ENCODE measurements around the gene VEZT. TPM values are rescaled to one million over a fixed set of nuclear protein-coding genes. Genes with fewer than 3 reads are reported as not detected.
A peak's percentile ranks its signal among the peaks of the same experiment; 100 is the strongest.

Gene VEZT
- total RNA-seq, 1 donor from 2014 or later = 89.6 TPM

DNA sequence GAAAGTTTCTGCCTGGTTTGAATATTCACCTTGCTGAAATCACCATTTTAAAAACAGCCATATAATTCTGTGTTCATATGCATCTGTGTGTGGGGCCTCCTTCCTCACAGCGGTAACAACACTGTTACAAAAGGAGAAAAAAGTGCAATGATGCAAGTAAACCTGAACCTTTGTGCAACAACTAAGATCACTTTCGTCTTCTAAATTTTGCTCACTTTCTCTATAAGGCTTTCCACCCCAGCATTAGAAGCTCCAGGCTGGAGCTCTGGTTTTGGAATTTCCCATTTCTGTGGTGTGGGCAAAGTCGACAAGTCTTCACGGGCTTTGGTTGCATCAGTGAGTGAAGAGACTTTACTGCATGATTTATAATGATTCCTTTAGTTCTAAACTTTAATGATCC, 18.7 kb upstream of the VEZT start:
- DNase-seq (ENCODE audit: low read depth) = no peak

DNA sequence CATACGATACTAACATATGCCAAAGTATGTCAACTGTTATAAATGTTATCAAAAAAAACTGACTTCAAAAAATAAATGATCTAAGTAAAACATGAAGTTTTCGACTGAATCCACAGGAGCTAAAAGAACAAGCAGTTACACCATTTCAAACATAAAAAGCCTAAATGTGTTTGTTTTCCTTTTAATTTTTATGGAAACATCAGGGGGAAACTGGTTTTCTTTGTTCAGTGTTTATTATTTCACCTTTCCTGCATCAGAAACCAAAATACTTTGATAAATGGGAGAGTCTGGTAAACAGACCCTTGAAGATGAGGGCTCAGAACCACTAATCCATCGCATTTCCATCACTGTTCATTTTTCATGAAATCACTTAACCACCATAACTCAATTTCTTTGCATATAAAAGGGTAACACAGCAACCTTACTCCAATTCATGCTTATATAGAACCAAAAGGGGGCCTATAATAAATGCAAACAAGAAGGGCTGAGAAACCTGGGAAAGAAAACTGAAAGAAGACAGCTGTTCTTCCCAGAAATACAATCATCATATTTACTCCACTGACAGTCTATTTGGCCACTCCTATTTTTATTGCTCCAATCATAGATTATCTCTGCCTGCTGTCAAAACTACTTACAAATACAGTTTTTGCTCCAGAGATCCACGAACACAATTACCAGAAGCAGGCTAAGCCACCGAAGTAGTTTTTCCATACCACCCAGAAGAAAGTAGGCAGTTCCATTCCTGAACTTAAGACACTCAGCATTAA, 17.3 kb upstream of the VEZT start:
- DNase-seq (ENCODE audit: low read depth) = no peak

- DNase-seq (ENCODE audit: low read depth) = no peak
Measured at GRCh38 chr12:95201056-95201670, 16.4 kb upstream of the VEZT start.

GRCh38 chr12:95202691-95203486, 14.7 kb upstream of the VEZT start:
- DNase-seq (ENCODE audit: low read depth) = peak; percentile 11

DNA sequence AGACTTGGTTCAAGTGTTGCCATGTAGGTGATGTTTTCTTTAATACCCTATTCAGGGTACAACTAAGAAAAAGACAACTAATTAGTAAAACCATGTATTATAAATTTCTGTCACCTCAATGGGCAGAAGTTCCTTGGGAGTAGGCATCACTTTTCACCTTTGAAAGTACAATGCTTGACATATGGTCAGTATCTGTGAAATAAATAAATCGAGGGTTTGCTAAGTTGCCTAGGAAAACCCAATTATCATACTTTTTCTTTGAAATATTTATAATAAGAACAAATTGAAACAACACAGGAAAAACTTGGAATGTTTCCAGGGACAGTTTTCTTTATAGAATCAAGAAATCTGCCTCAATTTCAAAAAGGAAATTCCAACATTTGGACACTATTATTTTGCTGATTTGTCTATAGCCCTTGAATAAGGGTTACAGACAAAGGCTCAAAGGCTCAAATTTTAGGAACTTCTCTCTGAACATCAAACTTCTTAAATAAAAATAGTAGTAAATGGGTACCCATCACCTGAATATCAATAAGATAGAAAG, 14.0 kb upstream of the VEZT start:
- no peak for DNase-seq (ENCODE audit: low read depth)

DNA sequence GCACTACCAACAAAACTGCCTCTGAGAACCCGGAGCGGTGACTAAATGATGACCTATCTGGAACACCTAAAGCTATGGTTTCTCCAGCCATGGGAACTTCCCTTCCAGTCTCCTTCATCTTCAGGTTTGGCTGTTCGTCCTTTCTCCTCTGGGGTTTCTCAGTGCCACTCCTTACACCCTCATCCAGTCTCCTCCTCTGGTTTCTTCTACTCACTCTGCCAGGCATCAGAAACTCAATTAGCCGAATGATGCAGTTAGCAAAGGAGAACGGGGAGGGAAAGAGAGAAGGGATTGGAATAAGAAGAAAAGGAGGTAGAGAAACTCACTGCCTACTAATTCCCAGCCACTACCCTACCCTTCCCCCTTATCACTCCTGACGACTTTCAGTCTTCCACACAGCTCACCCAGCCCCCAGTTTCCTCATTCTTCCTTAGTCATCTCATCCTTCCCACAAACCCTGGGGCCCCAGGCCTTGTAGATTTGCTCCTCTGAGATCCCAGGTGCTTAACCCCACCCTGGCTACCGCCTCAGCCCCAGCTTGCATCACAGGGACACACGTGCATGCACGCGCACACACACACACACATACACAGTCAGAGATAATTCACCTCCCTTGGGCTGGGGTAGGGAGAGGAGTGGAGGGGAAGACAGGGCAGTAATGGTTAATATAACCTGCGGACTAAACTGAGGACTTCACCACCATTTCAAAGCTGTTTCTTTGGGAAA, 13.3 kb upstream of the VEZT start:
- DNase-seq (ENCODE audit: low read depth) = peak; percentile 22

DNA sequence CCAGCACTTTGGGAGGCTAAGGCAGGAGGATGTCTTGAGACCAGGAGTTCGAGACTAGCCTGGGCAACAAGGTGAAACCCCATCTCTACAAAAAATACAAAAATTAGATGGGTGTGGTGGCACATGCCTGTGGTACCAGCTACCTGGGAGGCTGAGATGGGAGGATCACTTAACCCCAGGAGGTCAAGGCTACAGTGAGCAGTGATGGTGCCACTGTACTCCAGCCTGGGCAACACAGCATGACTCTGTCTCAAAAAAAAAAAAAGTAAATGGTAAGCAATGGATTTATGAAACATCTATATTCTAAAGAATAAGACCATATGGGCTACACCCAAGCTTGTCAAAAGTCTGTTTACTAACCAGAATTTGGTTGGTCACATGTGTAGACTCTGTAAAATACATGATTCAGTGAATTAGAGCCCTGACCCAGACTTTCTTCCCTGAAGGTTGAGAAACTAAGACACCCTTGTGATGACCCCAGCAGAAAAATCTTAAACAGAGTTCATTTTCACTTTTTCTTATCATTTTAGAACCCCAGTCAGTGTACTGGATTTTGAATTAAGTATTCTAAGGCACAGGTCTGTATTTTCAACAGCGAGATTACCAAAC, 12.5 kb upstream of the VEZT start:
- no peak for DNase-seq (ENCODE audit: low read depth)

GRCh38 chr12:95205685-95206084, 11.9 kb upstream of the VEZT start:
- DNase-seq (ENCODE audit: low read depth) = peak; percentile 44

- no peak for DNase-seq (ENCODE audit: low read depth)
Measured at GRCh38 chr12:95206916-95207315, 10.7 kb upstream of the VEZT start.

DNA sequence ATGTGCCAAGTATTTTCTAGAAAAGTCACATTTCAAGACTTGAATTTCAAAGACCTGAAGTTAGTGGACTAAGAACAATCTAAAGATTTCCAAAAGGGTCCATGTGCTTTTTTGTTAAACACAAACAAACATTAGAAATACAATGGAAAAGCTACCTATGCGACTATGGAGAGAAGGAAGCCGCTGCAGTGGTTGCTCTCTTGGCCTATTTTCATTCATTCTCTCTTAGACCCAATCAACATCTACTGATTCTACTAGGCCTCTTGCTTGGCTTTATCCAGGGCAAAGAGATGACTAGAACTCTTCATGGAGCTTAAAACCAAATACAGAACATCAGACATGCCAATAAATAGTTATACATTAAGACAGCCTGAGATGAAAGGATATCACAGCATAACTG, 10.2 kb upstream of the VEZT start:
- DNase-seq (ENCODE audit: low read depth) = no peak

- no peak for DNase-seq (ENCODE audit: low read depth)
Measured at GRCh38 chr12:95208678-95209077, 8.9 kb upstream of the VEZT start.

- DNase-seq (ENCODE audit: low read depth) = no peak
Measured at GRCh38 chr12:95212586-95212985, 5.0 kb upstream of the VEZT start.

DNA sequence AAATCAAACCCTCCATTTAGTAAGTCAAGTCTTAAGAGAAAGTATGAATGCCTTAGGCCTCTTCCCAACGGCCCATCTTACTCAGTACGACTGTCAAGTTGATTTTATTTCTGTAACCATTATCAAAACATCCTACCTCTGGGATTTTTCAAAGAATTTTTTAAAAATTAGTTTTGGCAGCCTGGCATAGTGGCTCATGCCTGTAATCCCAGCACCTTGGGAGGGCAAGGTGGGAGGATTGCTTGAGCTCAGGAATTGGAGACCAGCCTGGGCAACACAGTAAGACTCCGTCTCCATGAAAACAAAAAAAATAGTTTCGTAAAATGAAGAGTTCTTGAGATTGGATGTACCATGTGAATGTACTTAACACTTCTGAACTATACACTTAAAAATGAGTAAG, 4.5 kb upstream of the VEZT start:
- no peak for DNase-seq (ENCODE audit: low read depth)

DNA sequence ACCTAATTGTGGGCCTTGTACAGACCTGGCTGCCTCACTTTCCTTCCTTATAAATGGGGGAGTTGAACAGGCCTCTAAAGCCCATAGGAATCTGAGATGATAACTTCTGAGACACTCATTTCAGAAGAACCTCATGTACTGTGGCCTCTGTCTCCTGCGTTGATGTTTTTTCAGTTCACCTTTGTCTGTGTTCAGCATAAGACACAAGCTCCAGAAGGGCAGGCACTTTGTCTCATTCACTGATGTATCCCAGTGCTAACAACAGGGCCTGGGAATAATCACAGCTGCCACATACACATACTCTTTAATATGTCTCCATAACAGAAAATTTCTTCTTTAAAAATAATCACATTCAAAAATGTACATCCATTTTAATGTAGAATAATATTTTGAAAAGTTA, 3.7 kb upstream of the VEZT start:
- no peak for DNase-seq (ENCODE audit: low read depth)

- no peak for DNase-seq (ENCODE audit: low read depth)
Measured at GRCh38 chr12:95214466-95214865, 3.1 kb upstream of the VEZT start.

GRCh38 chr12:95215949-95216348, 1.7 kb upstream of the VEZT start:
- peak; percentile 25 for DNase-seq (ENCODE audit: low read depth)

DNA sequence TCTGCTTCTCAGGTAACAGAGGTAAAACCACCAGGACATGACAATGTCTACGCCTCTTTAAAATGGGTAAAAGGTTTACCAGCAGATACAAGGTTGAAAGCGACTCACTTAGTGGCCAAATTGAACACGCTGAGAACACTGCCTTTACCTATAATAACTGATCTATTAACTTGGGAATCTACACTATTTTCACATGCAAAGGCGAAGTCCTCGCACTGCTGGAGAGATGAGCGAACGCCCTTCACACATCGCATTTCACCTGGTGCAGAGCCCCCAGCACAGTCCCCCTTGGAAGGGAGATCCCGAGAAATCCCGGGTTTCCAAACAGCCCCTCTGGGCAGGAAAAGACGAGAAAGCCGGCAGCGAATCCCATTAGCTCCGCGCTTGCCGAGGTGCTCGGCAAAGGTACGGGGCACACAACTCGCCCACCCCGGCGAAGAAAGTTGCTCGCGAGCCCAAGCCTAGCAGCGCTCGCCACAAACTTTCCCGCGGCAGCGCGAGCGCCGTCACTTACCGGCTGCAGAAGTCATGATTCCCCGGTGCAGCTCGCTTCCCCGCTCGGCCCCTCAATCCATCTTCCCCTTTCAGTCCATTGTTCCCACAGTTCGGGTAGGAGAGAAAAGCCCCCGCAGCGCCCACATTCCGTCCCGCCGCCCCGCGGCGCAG, 763 bp upstream of the VEZT start:
- no peak for DNase-seq (ENCODE audit: low read depth)

- peak; percentile 85 for DNase-seq (ENCODE audit: low read depth)
Measured at GRCh38 chr12:95218150-95219133, 835 bp downstream of the VEZT start.

DNA sequence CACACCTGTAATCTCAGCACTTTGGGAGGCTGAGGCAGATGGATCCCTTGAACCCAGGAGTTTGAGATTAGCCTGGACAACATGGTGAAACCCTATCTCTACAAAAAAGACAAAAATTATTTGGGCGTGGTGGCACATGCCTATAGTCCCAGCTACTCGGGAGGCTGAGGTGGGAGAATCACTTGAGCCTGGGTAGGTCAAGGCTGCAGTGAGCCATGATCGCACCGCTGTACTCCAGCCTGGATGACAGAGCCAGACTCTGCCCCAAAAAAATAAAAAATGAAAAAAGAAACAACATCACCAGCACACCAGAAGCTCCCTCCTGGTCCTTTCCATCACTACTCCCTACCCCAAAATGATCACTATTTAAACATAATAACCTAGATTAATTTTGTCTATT, 2.6 kb downstream of the VEZT start:
- DNase-seq (ENCODE audit: low read depth) = no peak

Measured in myocyte (in vitro differentiated cells).